NCI-H1105 (cell line): Measurements from ENCODE around the gene ABCC8.

ENCODE experiments used
- DNase-seq: peaks from one replicate; lab custom pipeline; 2025; lab: John Stamatoyannopoulos, UW

ABCC8 gene

DNA sequence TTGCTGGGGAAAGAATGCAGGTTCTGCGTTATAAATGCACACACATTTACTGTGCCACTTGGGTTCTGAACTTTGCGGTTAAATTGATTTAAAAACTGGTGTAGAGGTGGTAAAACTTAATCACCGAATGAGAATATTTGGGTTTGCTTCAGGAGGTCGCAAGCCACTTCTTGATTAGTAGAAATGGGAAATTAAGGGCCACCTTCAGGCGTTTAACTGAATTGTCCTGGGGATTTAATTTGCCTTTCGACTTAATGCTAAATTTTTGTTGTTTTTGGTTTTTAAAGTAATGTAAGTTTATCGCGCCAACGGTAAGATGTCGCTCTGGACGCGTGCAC, 125.5 kb downstream of the ABCC8 start:
- DNase-seq: no peak

DNA sequence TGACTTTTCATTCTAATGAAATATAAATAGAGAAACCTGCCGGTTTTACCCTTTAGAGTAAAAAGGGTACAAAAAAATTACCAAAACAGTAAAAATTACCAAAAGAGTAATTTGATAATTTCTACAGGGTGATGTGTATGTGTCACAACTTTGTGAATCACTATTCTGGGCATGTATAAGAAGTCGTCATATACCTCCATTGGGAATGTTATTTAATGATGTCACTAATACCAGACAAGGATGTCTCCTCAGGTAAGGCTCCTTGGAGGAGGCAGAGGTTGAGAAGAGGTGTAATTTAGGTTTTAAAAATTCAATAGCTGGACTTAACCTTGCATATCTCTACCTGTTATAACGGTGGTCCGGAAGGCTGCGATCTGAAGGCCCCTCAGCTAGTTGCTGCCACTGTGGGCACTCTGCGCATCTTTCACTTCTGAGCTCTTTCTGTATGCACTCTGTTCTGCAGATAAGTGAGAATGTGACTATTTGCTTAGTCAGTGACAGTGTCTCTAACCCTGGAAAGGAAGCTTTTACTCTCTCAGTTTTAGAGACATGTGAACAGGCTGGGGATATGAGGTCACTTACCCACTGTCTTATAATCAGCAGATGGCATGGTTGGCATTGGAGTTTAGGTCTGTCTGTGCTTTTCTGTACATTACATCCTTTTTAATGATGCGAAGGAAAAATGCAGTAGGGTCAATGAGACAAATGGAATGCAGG, 126.0 kb downstream of the ABCC8 start:
- no peak for DNase-seq

DNA sequence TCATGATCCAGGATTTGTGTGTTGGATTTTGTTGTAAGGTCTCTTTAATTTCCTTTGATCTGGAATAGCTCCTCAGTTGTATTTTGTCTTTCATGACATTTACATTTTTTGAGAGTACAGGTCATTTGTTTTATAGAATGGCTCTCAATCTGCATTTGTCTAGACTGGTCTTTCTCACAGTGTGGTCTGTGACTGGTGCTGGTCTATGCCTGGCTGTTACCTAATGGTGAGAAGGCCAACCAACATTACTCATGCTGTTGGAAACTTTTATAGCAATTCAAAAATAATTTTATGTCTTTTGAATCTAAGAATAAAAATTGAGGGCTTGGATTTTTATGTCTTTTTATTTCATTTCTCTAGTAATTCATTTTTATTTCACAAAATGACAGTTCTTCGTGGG, 129.0 kb downstream of the ABCC8 start:
- DNase-seq: no peak

DNA sequence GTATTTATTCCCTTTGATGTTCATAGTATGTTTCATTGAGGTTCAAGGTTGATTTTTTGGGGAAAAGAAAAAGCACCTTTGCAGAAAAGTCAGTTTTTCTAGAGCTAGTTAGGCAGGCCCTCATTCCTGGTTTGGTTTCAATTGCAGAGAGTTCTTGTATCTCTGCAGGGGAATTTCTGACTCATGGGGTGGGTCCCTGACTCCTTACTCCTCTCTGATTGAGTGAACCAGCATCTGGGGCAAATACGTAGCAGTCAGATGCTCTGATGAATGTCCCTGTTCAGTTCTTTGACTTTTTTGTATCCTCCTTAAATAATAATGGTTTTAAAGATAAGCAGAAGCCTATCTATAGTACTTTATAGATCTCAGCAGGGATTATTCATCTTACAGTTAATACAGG, 132.7 kb downstream of the ABCC8 start:
- no peak for DNase-seq

DNA sequence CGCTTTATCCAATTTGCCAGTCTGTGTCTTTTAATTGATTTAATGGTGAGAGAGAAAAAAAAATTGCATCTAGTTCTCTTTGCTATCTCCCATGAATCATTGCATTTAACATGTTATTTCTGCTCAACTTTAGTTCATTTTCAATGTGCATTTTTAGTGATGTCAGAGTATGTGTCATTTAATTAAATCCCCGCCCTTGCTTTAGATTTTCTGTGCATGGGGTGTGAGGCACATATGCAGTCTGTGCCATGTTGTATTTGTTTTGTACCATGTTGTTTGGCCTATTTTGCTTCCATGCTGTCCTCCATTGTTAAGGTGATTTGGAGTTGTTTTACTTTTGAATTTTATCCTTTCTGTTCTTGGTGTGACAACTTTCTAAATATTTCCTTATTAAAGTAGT, 133.4 kb downstream of the ABCC8 start:
- DNase-seq: no peak
